Measurements from ENCODE around the gene PGBD2. TPM values are rescaled to one million over a fixed set of nuclear protein-coding genes. Genes with fewer than 3 reads are reported as not detected.

Gene PGBD2
- total and polyA plus RNA-seq, 10 of the 15 experiments (the other 5 are each of a cell fraction or from before 2014, with no cell fraction given): 4.0 to 10.3 (median 4.5) TPM

GRCh38 chr1:248860007-248860406, 46.0 kb upstream of the PGBD2 start:
- intact Hi-C loops (cut with micrococcal nuclease; ENCODE audit: unreplicated experiment) (no loop called here), in situ Hi-C loops (cut with MboI) (no loop called here)
- Histone ChIP-seq H3K27ac (ENCODE audit: control insufficient read depth, insufficient read depth) (no peak overlapping the region), H3K9me3 (replicated peaks; ENCODE audit: control insufficient read depth, insufficient read depth, low read length) (no peaks in the 10 kb centered on the region), H3K27me3 (replicated peaks in 1 of 2; ENCODE audit: control insufficient read depth in 2 of 2, insufficient read depth in 2 of 2, low read length in 1 of 2) (no peaks in the 10 kb centered on the region), H3K36me3 (ENCODE audit: control insufficient read depth in 2 of 2, insufficient read depth in 2 of 2, low read length in 1 of 2) (peaks cover 0 to 4% of the 10 kb centered on the region in 2 experiments; a peak in 3 of 4 replicates), H3K9ac (ENCODE audit: control insufficient read depth, insufficient read depth, low read length) (no peak overlapping the region; the same call in 1 of the 2 replicates), H4K20me1 (ENCODE audit: control insufficient read depth, insufficient read depth) (no peaks in the 10 kb centered on the region), H2AFZ (ENCODE audit: control insufficient read depth, low read depth, low read length) (no peak overlapping the region), H3K4me1 (ENCODE audit: control insufficient read depth, insufficient read depth, low read length) (peaks cover 11% of the 10 kb centered on the region), H3K79me2 (ENCODE audit: control insufficient read depth, insufficient read depth, low read length) (peaks cover 22% of the 10 kb centered on the region), H3K4me3 (no peak overlapping the region), H3K4me2 (ENCODE audit: control insufficient read depth, insufficient read depth) (peak overlapping the region; percentile 74; the same call in 1 of the 2 replicates)
- 100% methylated on average over 4 of the region's 4 CpGs for WGBS (ENCODE audit: insufficient coverage, insufficient replicate concordance, low lambda C conversion rate, missing lambda C conversion rate)
- BruUV-seq (replicated peaks): no TSS peak
- ChIA-PET SMC1A (ENCODE audit: uncharacterized antibody, unreplicated experiment) (interaction anchor here (2.3 to 4.3 kb wide), 2 partner anchors 13 to 34 kb away, joined by 9 to 24 read pairs; partner anchors contain the start of gene SH3BP5L), CTCF (interaction anchor here (1.2 to 8.9 kb wide), 6 partner anchors 10 to 55 kb away, joined by 3 to 60 read pairs (median 18); partner anchors contain the start of gene ZNF672), RAD21 (ENCODE audit: unreplicated experiment) (interaction anchor here (0.6 to 3.6 kb wide), 5 partner anchors 13 to 34 kb away, joined by 3 to 25 read pairs (median 4); partner anchors contain the start of genes SH3BP5L and ZNF672), POLR2A (interaction anchor here (3.1 to 3.5 kb wide), 4 partner anchors 14 to 33 kb away, joined by 22 to 47 read pairs (median 28); partner anchors contain the start of genes SH3BP5L and ZNF672)
- DNase-seq (ENCODE audit: low read depth, low spot score): no peak
- no peak for FAIRE-seq
- TF ChIP-seq HDAC2 (IDR thresholded peaks at IDR 0.05) (no peak), RAD21 (IDR thresholded peaks at IDR 0.05; ENCODE audit: insufficient read depth, low read depth, low read length) (no peak), EGR1 (IDR thresholded peaks at IDR 0.05; ENCODE audit: borderline replicate concordance in 1 of 2, low read depth in 2 of 2, low read length in 2 of 2) (no peak), ZNF24 (IDR thresholded peaks at IDR 0.05) (no peak), MYC (IDR thresholded peaks at IDR 0.05; ENCODE audit: insufficient read depth, insufficient read length, insufficient replicate concordance, low read length, severe bottlenecking) (no peak), BACH1 (IDR thresholded peaks at IDR 0.05; ENCODE audit: borderline replicate concordance) (no peak)
- ATAC-seq: no peak

GRCh38 chr1:248861616-248862015, 44.4 kb upstream of the PGBD2 start:
- no TSS peak for BruUV-seq (replicated peaks)
- no peak for TF ChIP-seq POLR2AphosphoS5 (IDR thresholded peaks at IDR 0.05; ENCODE audit: low read length)
- TF ChIP-seq NR2C2 (IDR thresholded peaks at IDR 0.05; ENCODE audit: borderline replicate concordance, control insufficient read depth, insufficient read length, low read depth): no peak
- TF ChIP-seq MTA3 (IDR thresholded peaks at IDR 0.05; ENCODE audit: borderline replicate concordance, low read length): no peak
- no peak for TF ChIP-seq USF1 (IDR thresholded peaks at IDR 0.05; ENCODE audit: borderline replicate concordance, extremely low read length, insufficient read depth, low read depth, low read length)
- TF ChIP-seq SMAD1 (IDR thresholded peaks at IDR 0.05; ENCODE audit: low read depth, partially characterized antibody): no peak
- TF ChIP-seq PML (IDR thresholded peaks at IDR 0.05; ENCODE audit: low read length): no peak
- no peak for TF ChIP-seq YBX1 (IDR thresholded peaks at IDR 0.05)
- no peak for TF ChIP-seq NBN (IDR thresholded peaks at IDR 0.05)
- no peak for TF ChIP-seq RELB (IDR thresholded peaks at IDR 0.05; ENCODE audit: low read depth)

More at GRCh38 chr1:248861616-248862015, 44.4 kb upstream of the PGBD2 start:
- intact Hi-C loops (cut with micrococcal nuclease; ENCODE audit: unreplicated experiment) (no loop called here), in situ Hi-C loops (cut with MboI) (no loop called here)
- no peaks in the 10 kb centered on the region for H4K20me1 ChIP-seq (ENCODE audit: control insufficient read depth, insufficient read depth)
- H3K79me2 ChIP-seq (ENCODE audit: control insufficient read depth, insufficient read depth, low read length): peaks cover 18% of the 10 kb centered on the region
- H3K4me2 ChIP-seq (ENCODE audit: control insufficient read depth, insufficient read depth): no peak overlapping the region
- RAD21 ChIA-PET (ENCODE audit: unreplicated experiment): interaction anchor here (1.0 to 2.8 kb wide), 3 partner anchors 12 to 42 kb away, joined by 3 to 11 read pairs (median 3); no protein-coding TSS in a partner anchor
- CTCF ChIA-PET: interaction anchor here (0.9 to 6.9 kb wide), 7 partner anchors 12 to 439 kb away, joined by 3 to 52 read pairs (median 4); partner anchors contain the start of gene ZNF672
- no peak overlapping the region for H3K27ac ChIP-seq (ENCODE audit: control insufficient read depth, insufficient read depth)
- H3K9me3 ChIP-seq (replicated peaks; ENCODE audit: control insufficient read depth, insufficient read depth, low read length): no peaks in the 10 kb centered on the region
- H3K9ac ChIP-seq (ENCODE audit: control insufficient read depth, insufficient read depth, low read length): no peak overlapping the region
- H2AFZ ChIP-seq (ENCODE audit: control insufficient read depth, low read depth, low read length): no peak overlapping the region
- 93% methylated on average over 2 of the region's 2 CpGs for WGBS (ENCODE audit: insufficient coverage, insufficient replicate concordance, low lambda C conversion rate, missing lambda C conversion rate)
- no peaks in the 10 kb centered on the region for H3K27me3 ChIP-seq (replicated peaks in 1 of 2; ENCODE audit: control insufficient read depth in 2 of 2, insufficient read depth in 2 of 2, low read length in 1 of 2)
- FAIRE-seq (no peak), ATAC-seq (no peak), DNase-seq (ENCODE audit: low read depth, low spot score) (no peak)
- POLR2A ChIA-PET: interaction anchor here (0.6 to 2.5 kb wide), 6 partner anchors 8 to 36 kb away, joined by 4 to 10 read pairs (median 6); partner anchors contain the start of genes SH3BP5L and ZNF672
- H3K4me1 ChIP-seq (ENCODE audit: control insufficient read depth, insufficient read depth, low read length): peaks cover 11% of the 10 kb centered on the region
- H3K4me3 ChIP-seq: no peak overlapping the region
- SMC1A ChIA-PET (ENCODE audit: uncharacterized antibody, unreplicated experiment): interaction anchor here (1.1 to 4.3 kb wide), 5 partner anchors 11 to 35 kb away, joined by 3 to 24 read pairs (median 6); partner anchors contain the start of gene SH3BP5L
- H3K36me3 ChIP-seq (ENCODE audit: control insufficient read depth in 2 of 2, insufficient read depth in 2 of 2, low read length in 1 of 2): no peaks in the 10 kb centered on the region; a peak in 1 of 4 replicates
